GM12892 (cell line): ENCODE results near the gene POLR2F.

Source experiments
- POLR2A ChIP-seq: IDR thresholded peaks from 2 replicates; pipeline ENCODE4 v1.6.1; 2011; ENCODE audit warnings: low read depth, low read length, control low read depth
- POLR2AphosphoS5 ChIP-seq: IDR thresholded peaks from 2 replicates; pipeline ENCODE4 v1.6.1; 2011; ENCODE audit warnings: low read depth, low read length, control low read depth
- TAF1 ChIP-seq: IDR thresholded peaks from 2 replicates; pipeline ENCODE4 v1.6.1; 2011; ENCODE audit warnings: low read depth, mild to moderate bottlenecking, control low read depth, low read length, borderline replicate concordance

- TF ChIP-seq POLR2AphosphoS5, result no peak
- no peak for TF ChIP-seq POLR2A
- TF ChIP-seq TAF1, result no peak
These were observed 63.9 kb downstream of the POLR2F start for GRCh38 chr22:38017272-38017920.
